Aorta (tissue), 5 donors: ENCODE data around the gene NISCH. TPM values are rescaled to one million over a fixed set of nuclear protein-coding genes. Genes with fewer than 3 reads are reported as not detected.
A peak's percentile ranks its signal among the peaks of the same experiment; 100 is the strongest.

Experiments
- ATAC-seq: fragments of 200-7000 bp; cut with Tn5 transposase; one replicate; pipeline ENCODE4 v1.9.1; 2022; ENCODE audit warnings: moderate library complexity; ENCODE audit not compliant: low FRiP score
- DNase-seq, 2 donors: peaks; one replicate each; pipeline ENCODE4 v3.0.0-alpha.2; 2020
- H3K27ac ChIP-seq, 2 donors: one replicate each; pipeline ENCODE4 v1.5.1; 2013; ENCODE audit warnings: low read length in 2 of 2, mild to moderate bottlenecking in 2 of 2, moderate library complexity in 2 of 2, control low read depth in 1 of 2, inconsistent platforms in 1 of 2, low read depth in 1 of 2
- H3K27me3 ChIP-seq, 2 donors: one replicate each; pipeline ENCODE4 v1.6.1; 2013; ENCODE audit warnings: control low read depth in 1 of 2, low read length in 1 of 2, mild to moderate bottlenecking in 1 of 2, moderate library complexity in 1 of 2; ENCODE audit not compliant: insufficient read depth in 2 of 2, control insufficient read depth in 1 of 2
- H3K36me3 ChIP-seq, 2 donors: one replicate each; pipeline ENCODE4 v1.6.1; 2013; ENCODE audit warnings: control low read depth in 1 of 2, low read length in 1 of 2, mild to moderate bottlenecking in 1 of 2; ENCODE audit not compliant: insufficient read depth in 2 of 2, control insufficient read depth in 1 of 2
- H3K4me1 ChIP-seq, 2 donors: one replicate each; pipeline ENCODE4 v1.6.1; 2013; ENCODE audit warnings: low read length in 2 of 2, control low read depth in 1 of 2, mild to moderate bottlenecking in 1 of 2, moderate library complexity in 1 of 2; ENCODE audit not compliant: insufficient read depth in 2 of 2, control insufficient read depth in 1 of 2
- H3K4me3 ChIP-seq, 2 donors: one replicate each; pipeline ENCODE4 v1.5.1; 2013; ENCODE audit warnings: low read length in 2 of 2, control low read depth in 1 of 2, mild to moderate bottlenecking in 1 of 2
- H3K9me3 ChIP-seq: one replicate; pipeline ENCODE4 v1.6.1; 2013; ENCODE audit warnings: mild to moderate bottlenecking, low read length; ENCODE audit not compliant: control insufficient read depth
- WGBS, 2 donors: extraction: QIAGEN DNeasy Blood & Tissue Kit; methylation state at CpG; one replicate each; pipeline ENCODE4 v1.1.7; 2013; 5-methylcytosine and 5-hydroxymethylcytosine counted together
- intact Hi-C, 2 donors: fragments of 100-400 bp; cut with DNase I; formaldehyde crosslinking; loops; one replicate each; pipeline versions ENCODE4 v1.14.2 to v1.15.0; 2022
- polyA plus RNA-seq, 2 donors: library from polyadenylated mRNA; stranded (reverse); fragments of 200-250 nt; gene quantifications; one replicate each; pipeline ENCODE4 v1.2.3, GENCODE V29; 2013
- total RNA-seq, 2 donors: library from RNA; stranded (reverse); fragmentation: NEBNext Ultra II Directional; extraction: Animal tissue kit (Norgen Biotek cat#: 25700); gene quantifications; one replicate each; pipeline ENCODE4 v1.2.1, GENCODE V29; 2021
- donor health status: healthy with polysubstance abuse.
- donor health status: Bipolar disorder and iron deficiency.
- donor health status: DM: no; HTN: no; CAD: no.
- donor health status: DM: no; HTN: no; CAD: no.
- donor health status: DM: yes; HTN: yes; CAD: no.

NISCH gene
- total and polyA plus RNA-seq, 4 donors: 13.3 to 157 (median 101) TPM

GRCh38 chr3:52456800-52457183 is 1.4 kb downstream of the NISCH start:
- no peaks in the 10 kb centered on the region for H3K9me3 ChIP-seq
- peaks cover 0 to 4% of the 10 kb centered on the region in 2 donors for H3K36me3 ChIP-seq
- DNase-seq (no peak), ATAC-seq (no peak)
- peak overlapping the region in 1 of 2 donors; percentile 13 for H3K27ac ChIP-seq
- H3K27me3 ChIP-seq: no peaks in the 10 kb centered on the region
- 61 to 71% methylated on average over 5 of the region's 5 CpGs for WGBS, 2 donors
- peak overlapping the region in 1 of 2 donors; percentile 67 for H3K4me3 ChIP-seq
- H3K4me1 ChIP-seq: no peaks in the 10 kb centered on the region
- intact Hi-C loops: loop anchor here in 1 of 2 donors (5.0 to 10.0 kb wide), 2 partner anchors 81 to 172 kb away; partner anchors contain the start of genes GLYCTK and UQCC5

GRCh38 chr3:52458031-52458760 is 2.8 kb downstream of the NISCH start:
- peaks cover 2 to 4% of the 10 kb centered on the region in 2 donors for H3K36me3 ChIP-seq

GRCh38 chr3:52458770-52459545 is 3.6 kb downstream of the NISCH start:
- peaks cover 2 to 4% of the 10 kb centered on the region in 2 donors for H3K36me3 ChIP-seq
- H3K27ac ChIP-seq: no peak overlapping the region
- WGBS, 2 donors: 94 to 95% methylated on average over 14 of the region's 14 CpGs
- no peaks in the 10 kb centered on the region for H3K4me1 ChIP-seq
- H3K4me3 ChIP-seq: no peak overlapping the region
- no peaks in the 10 kb centered on the region for H3K27me3 ChIP-seq
- no peak for ATAC-seq
- intact Hi-C loops: loop anchor here in 1 of 2 donors (5.0 to 10.0 kb wide), 2 partner anchors 78 to 174 kb away; partner anchors contain the start of genes GLYCTK and UQCC5
- no peak for DNase-seq
- H3K9me3 ChIP-seq: no peaks in the 10 kb centered on the region

More at GRCh38 chr3:52458031-52458760, 2.8 kb downstream of the NISCH start:
- no peaks in the 10 kb centered on the region for H3K27me3 ChIP-seq
- DNase-seq (no peak), ATAC-seq (no peak)
- no peaks in the 10 kb centered on the region for H3K9me3 ChIP-seq
- no peak overlapping the region for H3K4me3 ChIP-seq
- WGBS, 2 donors: 75 to 78% methylated on average over 6 of the region's 6 CpGs
- intact Hi-C loops: loop anchor here in 1 of 2 donors (5.0 to 10.0 kb wide), 2 partner anchors 79 to 173 kb away; partner anchors contain the start of genes GLYCTK and UQCC5
- H3K27ac ChIP-seq: no peak overlapping the region
- no peaks in the 10 kb centered on the region for H3K4me1 ChIP-seq

- no peaks in the 10 kb centered on the region for H3K9me3 ChIP-seq
- H3K27me3 ChIP-seq: no peaks in the 10 kb centered on the region
- no peak overlapping the region for H3K4me3 ChIP-seq
- peaks cover 2 to 4% of the 10 kb centered on the region in 2 donors for H3K36me3 ChIP-seq
- no peaks in the 10 kb centered on the region for H3K4me1 ChIP-seq
- 81% methylated on average over 6 of the region's 6 CpGs for WGBS, 2 donors
- no peak overlapping the region for H3K27ac ChIP-seq
- intact Hi-C loops: no loop called here
- no peak for DNase-seq
- ATAC-seq: no peak
Measured at GRCh38 chr3:52461874-52462273, 6.5 kb downstream of the NISCH start.

- ATAC-seq (no peak), DNase-seq (no peak)
- Histone ChIP-seq H3K36me3 (peaks cover 2 to 6% of the 10 kb centered on the region in 2 donors), H3K9me3 (no peaks in the 10 kb centered on the region), H3K4me1 (no peaks in the 10 kb centered on the region), H3K27me3 (no peaks in the 10 kb centered on the region), H3K27ac (no peak overlapping the region), H3K4me3 (no peak overlapping the region)
- intact Hi-C loops: no loop called here
- WGBS, 2 donors: 94% methylated on average over 5 of the region's 5 CpGs
Measured at GRCh38 chr3:52463416-52463815, 8.0 kb downstream of the NISCH start.

GRCh38 chr3:52468336-52468735 is 12.9 kb downstream of the NISCH start:
- ATAC-seq: no peak
- WGBS, 2 donors: 63 to 70% methylated on average over 9 of the region's 9 CpGs
- Histone ChIP-seq H3K36me3 (peaks cover 0 to 3% of the 10 kb centered on the region in 2 donors), H3K9me3 (no peaks in the 10 kb centered on the region), H3K4me1 (no peaks in the 10 kb centered on the region), H3K27me3 (no peaks in the 10 kb centered on the region), H3K27ac (no peak overlapping the region), H3K4me3 (no peak overlapping the region)
- intact Hi-C loops: no loop called here
- DNase-seq: no peak

GRCh38 chr3:52469001-52469400 is 13.6 kb downstream of the NISCH start:
- DNase-seq: no peak
- Histone ChIP-seq H3K36me3 (peaks cover 0 to 5% of the 10 kb centered on the region in 2 donors), H3K4me3 (no peak overlapping the region), H3K4me1 (no peaks in the 10 kb centered on the region), H3K27ac (no peak overlapping the region), H3K27me3 (no peaks in the 10 kb centered on the region), H3K9me3 (no peaks in the 10 kb centered on the region)
- WGBS, 2 donors: 79 to 85% methylated on average over 5 of the region's 5 CpGs
- no peak for ATAC-seq
- intact Hi-C loops: no loop called here

GRCh38 chr3:52470920-52471319 is 15.5 kb downstream of the NISCH start:
- WGBS, 2 donors: 92 to 96% methylated on average over 4 of the region's 4 CpGs
- H3K27me3 ChIP-seq: no peaks in the 10 kb centered on the region
- H3K36me3 ChIP-seq: peaks cover 0 to 5% of the 10 kb centered on the region in 2 donors
- no peaks in the 10 kb centered on the region for H3K4me1 ChIP-seq
- no peak for ATAC-seq
- no peaks in the 10 kb centered on the region for H3K9me3 ChIP-seq
- no peak overlapping the region for H3K4me3 ChIP-seq
- no peak overlapping the region for H3K27ac ChIP-seq
- intact Hi-C loops: loop anchor here (5.0 kb wide), 2 partner anchors 56 to 61 kb away; partner anchors contain the start of gene NT5DC2 (in 1 of the 2)
- DNase-seq: no peak
